ENCODE measurements around the gene PCSK7.
"Not testable (repeated sequence)": the region's sequence is repeated elsewhere in the genome, so short reads cannot be mapped to it uniquely, and the experiment has no call there.

PCSK7 gene

GRCh38 chr11:117185736-117186430 lies 46.0 kb downstream of the PCSK7 start:
- H3K4me3 ChIP-seq (ENCODE audit: low read depth, low read length): no peak overlapping the region
- TF ChIP-seq CTCF (IDR thresholded peaks at IDR 0.05; ENCODE audit: insufficient read depth, low read depth, low read length, missing control alignments): no peak
- peak; percentile 57 for DNase-seq (ENCODE audit: low read depth)

DNA sequence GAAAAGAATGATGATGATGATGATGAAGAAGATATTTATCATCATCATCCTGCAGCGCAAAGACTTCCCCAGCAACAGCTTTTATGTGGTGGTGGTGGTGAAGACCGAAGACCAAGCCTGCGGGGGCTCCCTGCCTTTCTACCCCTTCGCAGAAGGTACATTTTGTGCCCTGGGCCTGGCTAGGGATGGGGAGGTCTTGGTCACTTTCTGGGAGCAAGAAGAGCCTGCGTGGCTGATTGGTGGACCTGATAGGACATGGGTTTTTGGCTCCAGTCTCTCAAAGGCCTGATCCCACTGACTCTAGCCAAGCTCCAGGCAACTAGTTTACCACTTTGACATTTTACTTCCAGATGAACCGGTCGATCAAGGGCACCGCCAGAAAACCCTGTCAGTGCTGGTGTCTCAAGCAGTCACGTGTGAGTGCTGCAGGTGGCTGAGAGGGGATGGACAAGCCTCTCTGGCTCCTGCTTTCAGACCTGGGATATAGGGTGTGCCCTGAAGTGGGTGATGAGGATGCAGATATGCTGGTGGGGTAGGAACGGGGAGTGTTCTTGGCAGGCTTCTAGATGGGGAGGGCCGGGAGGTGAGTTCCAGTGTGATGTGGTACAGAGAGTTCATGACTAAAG lies 48.0 kb downstream of the PCSK7 start:
- TF ChIP-seq CTCF (IDR thresholded peaks at IDR 0.05; ENCODE audit: insufficient read depth, low read depth, low read length, missing control alignments): no peak
- no peak overlapping the region for H3K4me3 ChIP-seq (ENCODE audit: low read depth, low read length)
- no peak for DNase-seq (ENCODE audit: low read depth)

GRCh38 chr11:117183178-117183577 lies 48.7 kb downstream of the PCSK7 start:
- H3K4me3 ChIP-seq (ENCODE audit: low read depth, low read length); DNase-seq (ENCODE audit: low read depth): not testable (repeated sequence)

GRCh38 chr11:117182551-117182935 lies 49.3 kb downstream of the PCSK7 start:
- TF ChIP-seq CTCF (IDR thresholded peaks at IDR 0.05; ENCODE audit: insufficient read depth, low read depth, low read length, missing control alignments): no peak
- H3K4me3 ChIP-seq (ENCODE audit: low read depth, low read length): no peak overlapping the region
- peak; percentile 0 for DNase-seq (ENCODE audit: low read depth)

GRCh38 chr11:117181586-117182550 lies 50.0 kb downstream of the PCSK7 start:
- no peak for TF ChIP-seq CTCF (IDR thresholded peaks at IDR 0.05; ENCODE audit: insufficient read depth, low read depth, low read length, missing control alignments)
- peak; percentile 1 for DNase-seq (ENCODE audit: low read depth)
- no peak overlapping the region for H3K4me3 ChIP-seq (ENCODE audit: low read depth, low read length)

DNA sequence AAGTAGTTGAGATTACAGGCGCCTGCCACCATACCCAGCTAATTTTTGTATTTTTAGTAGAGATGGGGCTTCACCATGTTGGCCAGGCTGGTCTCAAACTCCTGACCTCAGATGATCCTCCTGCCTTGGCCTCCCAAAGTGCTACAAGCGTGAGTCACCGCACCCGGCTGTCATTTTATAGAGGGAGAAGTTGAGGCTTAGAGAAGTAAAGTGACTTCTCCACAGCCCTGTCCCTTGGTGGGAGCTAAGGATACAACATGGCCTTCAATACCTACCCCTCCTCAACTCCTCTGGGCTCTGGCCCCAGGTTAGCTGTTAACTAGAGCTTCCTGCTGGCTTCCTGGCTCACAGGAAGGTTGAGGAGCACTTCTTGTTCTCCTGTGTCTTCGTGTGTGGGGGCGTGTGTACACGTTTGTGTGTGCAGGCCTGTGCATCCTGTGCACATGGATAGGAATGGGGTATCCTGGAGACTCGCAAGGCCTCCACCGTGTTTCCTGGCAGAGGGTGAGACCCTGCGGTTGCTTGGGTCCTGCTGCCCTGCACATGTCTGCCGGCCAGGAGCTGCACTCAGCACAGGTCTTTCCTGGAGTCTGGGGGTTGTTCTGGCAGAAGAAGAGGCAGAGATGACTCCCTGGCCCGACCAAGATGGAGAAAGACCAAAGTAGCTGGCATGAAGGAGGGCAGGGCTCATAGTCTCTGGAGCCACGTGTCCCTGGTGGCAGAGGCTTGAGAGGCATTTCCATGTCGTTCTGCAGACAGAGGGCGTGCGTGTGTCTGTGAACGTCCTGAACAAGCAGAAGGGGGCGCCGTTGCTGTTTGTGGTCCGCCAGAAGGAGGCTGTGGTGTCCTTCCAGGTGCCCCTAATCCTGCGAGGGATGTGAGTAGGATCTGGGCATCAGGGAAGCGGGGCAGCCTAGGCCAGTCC lies 51.0 kb downstream of the PCSK7 start:
- H3K4me3 ChIP-seq (ENCODE audit: low read depth, low read length): no peak overlapping the region
- TF ChIP-seq CTCF (IDR thresholded peaks at IDR 0.05; ENCODE audit: insufficient read depth, low read depth, low read length, missing control alignments): peak; percentile 91
- peak; percentile 91 for DNase-seq (ENCODE audit: low read depth)

All from GM12865 (cell line).